ENCODE results near the gene LUC7L3. TPM values are rescaled to one million over a fixed set of nuclear protein-coding genes. Genes with fewer than 3 reads are reported as not detected.

Gene LUC7L3
- total and polyA plus RNA-seq, 2 experiments from 2014 or later: 69.3 to 501 TPM

DNA sequence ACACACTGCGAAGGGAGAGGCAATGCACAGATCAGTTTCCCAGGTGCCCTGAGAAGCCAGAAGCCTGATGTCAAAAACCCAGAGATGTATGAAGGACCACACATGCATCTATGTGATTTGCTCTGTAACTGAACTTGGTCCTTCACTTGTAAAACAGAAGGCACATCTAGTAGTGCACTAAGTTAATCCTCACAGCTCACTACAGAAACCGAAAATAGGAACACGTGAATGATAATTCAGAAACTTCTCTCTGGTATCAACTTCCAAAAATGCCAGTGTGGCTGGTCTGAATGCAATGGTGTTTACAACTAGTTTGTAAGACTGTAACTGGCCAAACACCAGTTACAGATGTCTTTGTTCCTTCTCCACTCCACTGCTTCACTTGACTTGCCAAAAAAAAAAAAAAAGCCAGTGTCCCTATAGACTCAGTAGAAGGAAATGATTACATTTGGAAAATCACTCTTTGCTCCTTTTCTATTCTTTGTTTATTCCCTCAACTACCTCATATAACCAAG is 23.0 kb upstream of the LUC7L3 start (continued):
- TF ChIP-seq, protein P1, sequence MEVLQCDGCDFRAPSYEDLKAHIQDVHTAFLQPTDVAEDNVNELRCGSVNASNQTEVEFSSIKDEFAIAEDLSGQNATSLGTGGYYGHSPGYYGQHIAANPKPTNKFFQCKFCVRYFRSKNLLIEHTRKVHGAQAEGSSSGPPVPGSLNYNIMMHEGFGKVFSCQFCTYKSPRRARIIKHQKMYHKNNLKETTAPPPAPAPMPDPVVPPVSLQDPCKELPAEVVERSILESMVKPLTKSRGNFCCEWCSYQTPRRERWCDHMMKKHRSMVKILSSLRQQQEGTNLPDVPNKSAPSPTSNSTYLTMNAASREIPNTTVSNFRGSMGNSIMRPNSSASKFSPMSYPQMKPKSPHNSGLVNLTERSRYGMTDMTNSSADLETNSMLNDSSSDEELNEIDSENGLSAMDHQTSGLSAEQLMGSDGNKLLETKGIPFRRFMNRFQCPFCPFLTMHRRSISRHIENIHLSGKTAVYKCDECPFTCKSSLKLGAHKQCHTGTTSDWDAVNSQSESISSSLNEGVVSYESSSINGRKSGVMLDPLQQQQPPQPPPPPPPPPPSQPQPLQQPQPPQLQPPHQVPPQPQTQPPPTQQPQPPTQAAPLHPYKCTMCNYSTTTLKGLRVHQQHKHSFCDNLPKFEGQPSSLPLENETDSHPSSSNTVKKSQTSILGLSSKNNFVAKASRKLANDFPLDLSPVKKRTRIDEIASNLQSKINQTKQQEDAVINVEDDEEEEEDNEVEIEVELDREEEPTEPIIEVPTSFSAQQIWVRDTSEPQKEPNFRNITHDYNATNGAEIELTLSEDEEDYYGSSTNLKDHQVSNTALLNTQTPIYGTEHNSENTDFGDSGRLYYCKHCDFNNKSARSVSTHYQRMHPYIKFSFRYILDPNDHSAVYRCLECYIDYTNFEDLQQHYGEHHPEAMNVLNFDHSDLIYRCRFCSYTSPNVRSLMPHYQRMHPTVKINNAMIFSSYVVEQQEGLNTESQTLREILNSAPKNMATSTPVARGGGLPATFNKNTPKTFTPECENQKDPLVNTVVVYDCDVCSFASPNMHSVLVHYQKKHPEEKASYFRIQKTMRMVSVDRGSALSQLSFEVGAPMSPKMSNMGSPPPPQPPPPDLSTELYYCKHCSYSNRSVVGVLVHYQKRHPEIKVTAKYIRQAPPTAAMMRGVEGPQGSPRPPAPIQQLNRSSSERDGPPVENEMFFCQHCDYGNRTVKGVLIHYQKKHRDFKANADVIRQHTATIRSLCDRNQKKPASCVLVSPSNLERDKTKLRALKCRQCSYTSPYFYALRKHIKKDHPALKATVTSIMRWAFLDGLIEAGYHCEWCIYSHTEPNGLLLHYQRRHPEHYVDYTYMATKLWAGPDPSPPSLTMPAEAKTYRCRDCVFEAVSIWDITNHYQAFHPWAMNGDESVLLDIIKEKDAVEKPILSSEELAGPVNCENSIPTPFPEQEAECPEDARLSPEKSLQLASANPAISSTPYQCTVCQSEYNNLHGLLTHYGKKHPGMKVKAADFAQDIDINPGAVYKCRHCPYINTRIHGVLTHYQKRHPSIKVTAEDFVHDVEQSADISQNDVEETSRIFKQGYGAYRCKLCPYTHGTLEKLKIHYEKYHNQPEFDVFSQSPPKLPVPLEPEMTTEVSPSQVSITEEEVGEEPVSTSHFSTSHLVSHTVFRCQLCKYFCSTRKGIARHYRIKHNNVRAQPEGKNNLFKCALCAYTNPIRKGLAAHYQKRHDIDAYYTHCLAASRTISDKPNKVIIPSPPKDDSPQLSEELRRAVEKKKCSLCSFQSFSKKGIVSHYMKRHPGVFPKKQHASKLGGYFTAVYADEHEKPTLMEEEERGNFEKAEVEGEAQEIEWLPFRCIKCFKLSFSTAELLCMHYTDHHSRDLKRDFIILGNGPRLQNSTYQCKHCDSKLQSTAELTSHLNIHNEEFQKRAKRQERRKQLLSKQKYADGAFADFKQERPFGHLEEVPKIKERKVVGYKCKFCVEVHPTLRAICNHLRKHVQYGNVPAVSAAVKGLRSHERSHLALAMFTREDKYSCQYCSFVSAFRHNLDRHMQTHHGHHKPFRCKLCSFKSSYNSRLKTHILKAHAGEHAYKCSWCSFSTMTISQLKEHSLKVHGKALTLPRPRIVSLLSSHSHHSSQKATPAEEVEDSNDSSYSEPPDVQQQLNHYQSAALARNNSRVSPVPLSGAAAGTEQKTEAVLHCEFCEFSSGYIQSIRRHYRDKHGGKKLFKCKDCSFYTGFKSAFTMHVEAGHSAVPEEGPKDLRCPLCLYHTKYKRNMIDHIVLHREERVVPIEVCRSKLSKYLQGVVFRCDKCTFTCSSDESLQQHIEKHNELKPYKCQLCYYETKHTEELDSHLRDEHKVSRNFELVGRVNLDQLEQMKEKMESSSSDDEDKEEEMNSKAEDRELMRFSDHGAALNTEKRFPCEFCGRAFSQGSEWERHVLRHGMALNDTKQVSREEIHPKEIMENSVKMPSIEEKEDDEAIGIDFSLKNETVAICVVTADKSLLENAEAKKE (CRISPR knock-in tag; IDR thresholded peaks at IDR 0.05): no peak
- TF ChIP-seq ZNF114 (CRISPR knock-in tag; IDR thresholded peaks at IDR 0.05): no peak

DNA sequence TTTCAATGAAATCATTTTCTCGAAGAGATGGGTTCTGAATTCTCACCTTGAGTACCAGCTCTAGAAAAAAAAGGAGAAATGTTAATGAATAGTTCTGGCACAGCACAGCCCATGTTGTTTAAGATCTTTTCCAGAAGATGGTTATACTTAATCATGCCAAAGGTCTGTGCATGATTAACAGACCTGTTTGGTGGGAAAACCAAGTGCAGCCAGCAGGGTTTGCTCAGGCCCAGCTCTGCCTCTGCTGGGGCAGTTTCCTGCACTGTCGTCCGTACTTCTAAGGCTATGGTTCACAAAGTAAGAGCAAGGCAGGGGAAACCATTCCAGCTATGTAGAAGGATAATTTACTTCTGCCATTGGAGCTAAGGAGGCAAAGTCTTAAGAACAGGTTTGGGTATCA is 22.3 kb upstream of the LUC7L3 start:
- Histone ChIP-seq H3F3A (replicated peaks; ENCODE audit: low read depth) (peaks cover 6% of the 10 kb centered on the region; the same call in 1 of the 2 replicates), H3K4me1 (ENCODE audit: insufficient read depth) (no peaks in the 10 kb centered on the region), H4K20me1 (replicated peaks; ENCODE audit: insufficient read depth) (peaks cover 21% of the 10 kb centered on the region), H3K36me3 (ENCODE audit: insufficient read depth) (peaks cover 45% of the 10 kb centered on the region), H3K79me2 (replicated peaks; ENCODE audit: insufficient read depth) (peaks cover 14% of the 10 kb centered on the region), H3K4me3 (no peak overlapping the region), H3K4me2 (no peak overlapping the region), H3K27ac (ENCODE audit: low read depth) (no peak overlapping the region), H3K27me3 (ENCODE audit: insufficient read depth) (no peaks in the 10 kb centered on the region), H2AFZ (no peak overlapping the region), H3K9me2 (ENCODE audit: insufficient read depth) (no peaks in the 10 kb centered on the region)
- Mint-ChIP-seq H3K9me3 (no peaks in the 10 kb centered on the region), H3K4me3 (no peak overlapping the region), H3K27me3 (ENCODE audit: insufficient read depth, low read depth, poor library complexity) (no peaks in the 10 kb centered on the region), H3K27ac (no peak overlapping the region), H3K36me3 (ENCODE audit: low read depth) (peaks cover 70% of the 10 kb centered on the region), H3K4me1 (no peaks in the 10 kb centered on the region)
- ATAC-seq (no peak), DNase-seq (ENCODE audit: low spot score) (no peak)
- no peak for TF ChIP-seq CREB1 (CRISPR knock-in tag; IDR thresholded peaks at IDR 0.05; ENCODE audit: low read depth)
- no peak for TF ChIP-seq EZH2 (IDR thresholded peaks at IDR 0.05; ENCODE audit: low read depth, unreplicated experiment)
- TF ChIP-seq NANOG (IDR thresholded peaks at IDR 0.05; ENCODE audit: borderline replicate concordance): no peak
- no peak for TF ChIP-seq ZNF114 (CRISPR knock-in tag; IDR thresholded peaks at IDR 0.05)
- no peak for TF ChIP-seq CTCF (conservative IDR thresholded peaks at IDR 0.05; ENCODE audit: low read depth in 2 of 2)
- no peak for TF ChIP-seq ZNF331 (CRISPR knock-in tag; IDR thresholded peaks at IDR 0.05; ENCODE audit: low read depth)
- TF ChIP-seq JUNB (IDR thresholded peaks at IDR 0.05; ENCODE audit: unreplicated experiment): no peak
- TF ChIP-seq EZH2phosphoT487 (IDR thresholded peaks at IDR 0.05; ENCODE audit: unreplicated experiment): no peak

Measured in GM23338 (cell line).